Type B pancreatic cell (in vitro differentiated cells): ENCODE results near the gene TEAD2. TPM values are rescaled to one million over a fixed set of nuclear protein-coding genes. Genes with fewer than 3 reads are reported as not detected.
"Not testable (repeated sequence)": the region's sequence is repeated elsewhere in the genome, so short reads cannot be mapped to it uniquely, and the experiment has no call there.

ENCODE experiments used
- DNase-seq: peaks from one replicate; pipeline ENCODE4 v3.0.0; 2021; ENCODE audit warnings: mixed read lengths; ENCODE audit not compliant: unreplicated experiment; ENCODE audit errors: extremely low spot score
- H3K27ac Mint-ChIP-seq: 2 replicates; pipeline ENCODE4 v1.8.0; 2021; ENCODE audit warnings: mild to moderate bottlenecking, mixed read lengths
- H3K27me3 Mint-ChIP-seq: 2 replicates; pipeline ENCODE4 v1.8.0; 2021; ENCODE audit warnings: mixed read lengths
- H3K36me3 Mint-ChIP-seq: 2 replicates; pipeline ENCODE4 v1.8.0; 2021; ENCODE audit warnings: mixed read lengths
- H3K4me1 Mint-ChIP-seq: one replicate; pipeline ENCODE4 v1.8.0; 2021; ENCODE audit warnings: mixed read lengths; ENCODE audit not compliant: unreplicated experiment
- H3K4me3 Mint-ChIP-seq: 2 replicates; pipeline ENCODE4 v1.8.0; 2021; ENCODE audit warnings: mild to moderate bottlenecking, mixed read lengths
- H3K9me3 Mint-ChIP-seq: 2 replicates; pipeline ENCODE4 v1.8.0; 2021; ENCODE audit warnings: mixed read lengths
- total RNA-seq: library from RNA; stranded (reverse); gene quantifications from 2 replicates; pipeline ENCODE4 v1.2.1, GENCODE V29; 2021; ENCODE audit warnings: low replicate concordance
- TF ChIP-seq, protein P1 (sequence below): fragments of 200-600 bp; sonication (generic); conservative IDR thresholded peaks from 2 replicates; pipeline ENCODE4 v1.5.0; 2021; ENCODE audit warnings: antibody characterized with exemption, mild to moderate bottlenecking

The TEAD2 gene
- total RNA-seq, 1 donor from 2014 or later, result 116 TPM

DNA sequence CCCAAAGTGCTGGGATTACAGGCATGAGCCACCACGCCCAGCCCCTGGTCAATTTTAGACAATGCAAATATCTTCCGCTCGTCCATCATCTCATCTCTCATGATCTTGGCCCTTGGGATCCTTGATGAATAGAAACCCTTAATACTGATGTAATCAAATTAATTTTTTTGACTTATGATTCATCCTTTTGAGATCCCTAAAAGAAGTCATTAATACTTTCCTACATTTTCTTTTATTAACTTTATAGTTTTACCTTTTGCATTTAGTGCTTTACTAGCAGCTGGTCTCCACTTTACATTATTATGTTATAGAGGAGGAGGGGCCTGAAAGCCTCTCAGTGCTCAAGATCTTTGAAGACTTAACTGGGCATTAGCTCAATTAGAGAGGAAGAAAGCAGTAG, 18.2 kb upstream of the TEAD2 start:
- TF ChIP-seq, protein P1, sequence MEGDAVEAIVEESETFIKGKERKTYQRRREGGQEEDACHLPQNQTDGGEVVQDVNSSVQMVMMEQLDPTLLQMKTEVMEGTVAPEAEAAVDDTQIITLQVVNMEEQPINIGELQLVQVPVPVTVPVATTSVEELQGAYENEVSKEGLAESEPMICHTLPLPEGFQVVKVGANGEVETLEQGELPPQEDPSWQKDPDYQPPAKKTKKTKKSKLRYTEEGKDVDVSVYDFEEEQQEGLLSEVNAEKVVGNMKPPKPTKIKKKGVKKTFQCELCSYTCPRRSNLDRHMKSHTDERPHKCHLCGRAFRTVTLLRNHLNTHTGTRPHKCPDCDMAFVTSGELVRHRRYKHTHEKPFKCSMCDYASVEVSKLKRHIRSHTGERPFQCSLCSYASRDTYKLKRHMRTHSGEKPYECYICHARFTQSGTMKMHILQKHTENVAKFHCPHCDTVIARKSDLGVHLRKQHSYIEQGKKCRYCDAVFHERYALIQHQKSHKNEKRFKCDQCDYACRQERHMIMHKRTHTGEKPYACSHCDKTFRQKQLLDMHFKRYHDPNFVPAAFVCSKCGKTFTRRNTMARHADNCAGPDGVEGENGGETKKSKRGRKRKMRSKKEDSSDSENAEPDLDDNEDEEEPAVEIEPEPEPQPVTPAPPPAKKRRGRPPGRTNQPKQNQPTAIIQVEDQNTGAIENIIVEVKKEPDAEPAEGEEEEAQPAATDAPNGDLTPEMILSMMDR, result no peak
- Mint-ChIP-seq H3K27me3 (peaks cover 13% of the 10 kb centered on the region), H3K9me3 (peaks cover 10% of the 10 kb centered on the region), H3K27ac (no peak overlapping the region), H3K4me3 (no peak overlapping the region), H3K36me3 (no peaks in the 10 kb centered on the region), H3K4me1 (no peaks in the 10 kb centered on the region)
- DNase-seq, result no peak

GRCh38 chr19:49378512-49378911, 16.3 kb upstream of the TEAD2 start:
- H3K27me3 Mint-ChIP-seq, result peaks cover 10% of the 10 kb centered on the region
- no peak overlapping the region for H3K27ac Mint-ChIP-seq
- H3K9me3 Mint-ChIP-seq, result peaks cover 6% of the 10 kb centered on the region
- H3K4me1 Mint-ChIP-seq, result no peaks in the 10 kb centered on the region
- H3K36me3 Mint-ChIP-seq, result no peaks in the 10 kb centered on the region
- no peak for DNase-seq
- TF ChIP-seq, protein P1, result no peak
- no peak overlapping the region for H3K4me3 Mint-ChIP-seq

GRCh38 chr19:49374665-49375434, 12.6 kb upstream of the TEAD2 start:
- no peaks in the 10 kb centered on the region for H3K4me1 Mint-ChIP-seq
- H3K27ac Mint-ChIP-seq, result no peak overlapping the region

GRCh38 chr19:49373174-49373573, 11.0 kb upstream of the TEAD2 start:
- not testable (repeated sequence) for H3K36me3 Mint-ChIP-seq, H3K27ac Mint-ChIP-seq, H3K27me3 Mint-ChIP-seq, H3K4me1 Mint-ChIP-seq, H3K9me3 Mint-ChIP-seq, H3K4me3 Mint-ChIP-seq, DNase-seq

More at GRCh38 chr19:49374665-49375434, 12.6 kb upstream of the TEAD2 start:
- Mint-ChIP-seq H3K4me3 (no peak overlapping the region), H3K36me3 (no peaks in the 10 kb centered on the region), H3K9me3 (peaks cover 4% of the 10 kb centered on the region), H3K27me3 (peaks cover 9% of the 10 kb centered on the region)
- no peak for DNase-seq
- TF ChIP-seq, protein P1, result no peak

DNA sequence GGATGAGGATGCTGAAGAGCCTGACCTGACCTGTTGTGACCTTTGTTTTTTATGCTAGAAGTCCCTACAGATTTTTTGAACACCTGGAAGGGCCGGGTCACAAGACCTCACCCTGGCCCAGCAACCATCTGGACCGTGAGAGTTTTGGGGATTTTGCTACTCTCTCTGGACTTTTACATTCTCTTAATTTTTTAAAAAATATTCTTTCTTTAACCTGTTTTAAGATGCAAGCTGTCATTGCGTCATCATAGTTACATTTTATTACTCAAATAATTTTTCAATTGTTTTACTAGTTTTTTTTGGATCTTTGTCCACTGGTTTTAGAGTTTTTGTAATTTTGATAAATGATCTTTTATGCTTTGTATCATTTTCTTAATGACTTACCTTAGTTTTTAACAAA, 9.0 kb upstream of the TEAD2 start:
- Mint-ChIP-seq H3K36me3 (no peaks in the 10 kb centered on the region), H3K9me3 (peaks cover 4% of the 10 kb centered on the region), H3K27ac (no peak overlapping the region), H3K4me1 (no peaks in the 10 kb centered on the region), H3K4me3 (no peak overlapping the region), H3K27me3 (peaks cover 6% of the 10 kb centered on the region)
- TF ChIP-seq, protein P1, result no peak
- DNase-seq, result no peak

DNA sequence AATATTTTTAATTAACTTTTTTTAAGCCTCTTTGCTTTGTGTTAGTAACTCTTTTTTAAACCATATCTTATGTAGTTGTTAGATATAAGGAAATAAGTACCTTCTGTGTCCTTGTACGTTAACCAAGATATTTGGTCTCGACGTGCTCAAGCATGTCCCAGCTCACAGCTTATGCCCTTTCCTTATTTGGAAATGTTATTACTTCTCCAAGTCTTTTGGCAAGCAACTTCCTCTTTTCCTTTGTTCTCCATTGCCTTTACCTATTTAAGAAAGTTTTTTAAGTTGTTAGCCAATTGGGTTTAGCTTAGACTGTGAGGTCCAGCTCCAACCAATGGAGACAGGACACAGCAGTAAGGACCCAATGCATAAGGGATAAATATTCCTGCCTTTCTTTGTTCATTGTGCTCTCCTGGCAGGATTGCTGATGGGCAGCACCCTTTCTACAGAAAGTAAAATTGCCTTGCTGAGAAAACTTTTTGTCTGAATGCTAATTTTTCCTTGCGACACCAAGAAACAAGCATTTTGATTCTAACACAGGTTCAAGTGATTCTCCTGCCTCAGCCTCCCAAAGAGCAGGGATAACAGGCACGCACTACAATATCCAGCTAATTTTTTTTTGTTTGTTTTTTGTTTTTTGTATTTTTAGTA, 6.6 kb upstream of the TEAD2 start:
- H3K27ac Mint-ChIP-seq, result no peak overlapping the region
- H3K27me3 Mint-ChIP-seq, result no peaks in the 10 kb centered on the region
- no peaks in the 10 kb centered on the region for H3K4me1 Mint-ChIP-seq
- H3K36me3 Mint-ChIP-seq, result no peaks in the 10 kb centered on the region
- DNase-seq, result no peak
- TF ChIP-seq, protein P1, result no peak
- H3K9me3 Mint-ChIP-seq, result peaks cover 4% of the 10 kb centered on the region
- H3K4me3 Mint-ChIP-seq, result no peak overlapping the region
